HepG2 (cell line): Measurements from ENCODE around the gene SRSF11. TPM values are rescaled to one million over a fixed set of nuclear protein-coding genes. Genes with fewer than 3 reads are reported as not detected.

Experiments
- ATAC-seq: fragments of 200-7000 bp; cut with Tn5 transposase; 3 replicates; pipeline ENCODE4 v1.9.1; 2020; ENCODE audit warnings: mild to moderate bottlenecking, moderate library complexity
- BruUV-seq: library from RNA; stranded (reverse); fragments of 400-500 nt; replicated peaks from 2 replicates; lab custom pipeline; 2021; lab: Mats Ljungman, UMichigan
- CTCF ChIA-PET: fragments of 300-600 bp; formaldehyde crosslinking; extraction: SDS; loops from one replicate; lab custom pipeline; 2021; ENCODE audit warnings: low total read pairs, inconsistent platforms, low intra/inter-chr PET ratio; lab: Yijun Ruan, JAX
- POLR2A ChIA-PET: fragments of 350-600 bp; sonication (Branson Sonifier 250); formaldehyde crosslinking; loops from one replicate; lab custom pipeline; 2020; ENCODE audit warnings: antibody characterized with exemption, inconsistent platforms; lab: Yijun Ruan, JAX
- DNase-seq: peaks from one replicate; pipeline ENCODE4 v3.0.0-alpha.2; 2015; ENCODE audit warnings: low spot score
- FAIRE-seq: peaks from 3 replicates; lab custom pipeline; 2011; peaks lifted over from hg19 to GRCh38; lab: Jason Lieb, UNC
- H2AFZ ChIP-seq: one replicate; pipeline ENCODE4 v1.6.1; 2011; ENCODE audit warnings: low read length, inconsistent platforms
- H3K27ac ChIP-seq: fragments of 300-600 bp; 3 replicates; pipeline ENCODE4 v1.8.0; 2011; ENCODE audit warnings: mixed run types, mild to moderate bottlenecking, mixed read lengths, low read length, inconsistent platforms; ENCODE audit not compliant: insufficient read depth; ENCODE audit errors: extremely low read length
- H3K27me3 ChIP-seq, 2 experiments: fragments of 200-600 bp in 1 of 2; 2 replicates in 1 of 2; 3 replicates in 1 of 2; pipeline versions ENCODE4 v1.6.0 to v1.8.0; 2011; ENCODE audit warnings: low read length in 2 of 2, mild to moderate bottlenecking in 2 of 2, moderate library complexity in 2 of 2, inconsistent platforms in 1 of 2; ENCODE audit not compliant: insufficient read depth in 2 of 2, control insufficient read depth in 1 of 2
- H3K36me3 ChIP-seq, 2 experiments: fragments of 200-600 bp in 1 of 2; replicated peaks in 1 of 2; 2 replicates in 1 of 2; 3 replicates in 1 of 2; pipeline versions ENCODE4 v1.5.1 to v1.8.0; 2011; ENCODE audit warnings: low read length in 2 of 2, inconsistent platforms in 1 of 2; ENCODE audit not compliant: insufficient read depth in 2 of 2, control insufficient read depth in 1 of 2
- H3K4me1 ChIP-seq: 2 replicates; pipeline ENCODE4 v1.5.1; 2012; ENCODE audit warnings: low read length, inconsistent platforms; ENCODE audit not compliant: insufficient read depth
- H3K4me2 ChIP-seq: 2 replicates; pipeline ENCODE4 v1.6.0; 2011; ENCODE audit warnings: low read depth, low read length, inconsistent platforms
- H3K4me3 ChIP-seq, 3 experiments: fragments of 200-600 bp in 1 of 3; sonication (generic), shearing (Covaris generic) in 1 of 3; replicated peaks in 1 of 3; 2 replicates each; pipeline ENCODE4 v1.5.1; 2011 to 2016; ENCODE audit warnings: low read length in 3 of 3, inconsistent platforms in 2 of 3, low read depth in 2 of 3, mild to moderate bottlenecking in 2 of 3, control low read depth in 1 of 3, mixed read lengths in 1 of 3; ENCODE audit not compliant: insufficient read depth in 1 of 3
- H3K79me2 ChIP-seq: one replicate; pipeline ENCODE4 v1.6.1; 2011; ENCODE audit warnings: low read length, inconsistent platforms; ENCODE audit not compliant: insufficient read depth
- H3K9ac ChIP-seq: 2 replicates; pipeline ENCODE4 v1.6.0; 2011; ENCODE audit warnings: mild to moderate bottlenecking, low read depth, low read length, inconsistent platforms; ENCODE audit not compliant: insufficient read depth
- H3K9me3 ChIP-seq: 2 replicates; pipeline ENCODE4 v1.5.1; 2012; ENCODE audit warnings: mild to moderate bottlenecking, low read length
- H4K20me1 ChIP-seq: 2 replicates; pipeline ENCODE4 v1.6.0; 2011; ENCODE audit warnings: inconsistent platforms, mild to moderate bottlenecking, low read length, moderate library complexity; ENCODE audit not compliant: insufficient read depth
- ARNT ChIP-seq: fragments of 450-650 bp; IDR thresholded peaks from 2 replicates; pipeline ENCODE4 v1.6.1; 2017
- CCDC6 ChIP-seq: sonication (generic); formaldehyde crosslinking; IDR thresholded peaks from 2 replicates; pipeline ENCODE4 v1.8.1; 2022; ENCODE audit warnings: mild to moderate bottlenecking, missing genetic modification reagents, moderate library complexity
- FOXO1 ChIP-seq: sonication (generic); formaldehyde crosslinking; IDR thresholded peaks from 2 replicates; pipeline ENCODE4 v1.4.0; 2020; ENCODE audit warnings: missing genetic modification reagents
- HDAC6 ChIP-seq: fragments of 200-600 bp; sonication (generic); IDR thresholded peaks from 2 replicates; pipeline ENCODE4 v1.7.0; 2017; ENCODE audit warnings: mild to moderate bottlenecking, antibody characterized with exemption, low read length, low read depth
- HMG20A ChIP-seq: IDR thresholded peaks from 2 replicates; pipeline ENCODE4 v1.6.1; 2016; ENCODE audit warnings: borderline replicate concordance
- KDM2A ChIP-seq: sonication (generic); formaldehyde crosslinking; IDR thresholded peaks from 2 replicates; pipeline ENCODE4 v1.4.0; 2020; ENCODE audit warnings: low read depth, missing genetic modification reagents, borderline replicate concordance
- PAF1 ChIP-seq: IDR thresholded peaks from 2 replicates; pipeline ENCODE4 v1.6.1; 2016; ENCODE audit warnings: missing genetic modification reagents, missing compliant biosample characterization
- STAT6 ChIP-seq: sonication (generic); formaldehyde crosslinking; IDR thresholded peaks from 2 replicates; pipeline ENCODE4 v1.4.0; 2020; ENCODE audit warnings: missing genetic modification reagents, mild to moderate bottlenecking, borderline replicate concordance
- YEATS4 ChIP-seq: sonication (generic); formaldehyde crosslinking; IDR thresholded peaks from 2 replicates; pipeline ENCODE4 v1.4.0; 2020; ENCODE audit warnings: missing genetic modification reagents, borderline replicate concordance
- ZBTB38 ChIP-seq: sonication (generic); formaldehyde crosslinking; IDR thresholded peaks from 2 replicates; pipeline ENCODE4 v1.5.1; 2020; ENCODE audit warnings: mild to moderate bottlenecking, missing genetic modification reagents
- ZBTB39 ChIP-seq: sonication (generic); formaldehyde crosslinking; IDR thresholded peaks from 2 replicates; pipeline ENCODE4 v1.5.0; 2020; ENCODE audit warnings: missing genetic modification reagents
- ZNF296 ChIP-seq: sonication (generic); formaldehyde crosslinking; conservative IDR thresholded peaks from 2 replicates; pipeline ENCODE4 v1.5.0; 2020; ENCODE audit warnings: mild to moderate bottlenecking, missing genetic modification reagents
- ZNF646 ChIP-seq: sonication (generic); formaldehyde crosslinking; IDR thresholded peaks from 2 replicates; pipeline ENCODE4 v1.9.0; 2021; ENCODE audit warnings: mild to moderate bottlenecking, missing genetic modification reagents
- ZNF746 ChIP-seq: sonication (generic); formaldehyde crosslinking; IDR thresholded peaks from 2 replicates; pipeline ENCODE4 v1.8.0; 2022; ENCODE audit warnings: mild to moderate bottlenecking, missing genetic modification reagents
- WGBS: methylation state at CpG from one replicate; pipeline ENCODE4 v1.1.6; 2017; ENCODE audit warnings: low lambda C conversion rate; 5-methylcytosine and 5-hydroxymethylcytosine counted together
- in situ Hi-C: cut with HindIII; loops from 2 replicates; pipeline ENCODE4 v1.10.0; 2017; ENCODE audit warnings: low pct_unique_long_range_greater_than_20kb; ENCODE audit not compliant: extremely low pct_ligation_motif_present
- intact Hi-C: fragments of 100-400 bp; cut with micrococcal nuclease; formaldehyde crosslinking; loops from one replicate; pipeline ENCODE4 v1.10.0; 2022; ENCODE audit not compliant: unreplicated experiment
- polyA plus RNA-seq, 8 experiments: library from polyadenylated mRNA; depleted of rRNA in 3 of 8; stranded (reverse) in 7 of 8; unstranded in 1 of 8; fragments of >200 nt; fragmentation: Illumina TruSeq in 4 of 8; extraction: Trizol in 4 of 8; gene quantifications; 2 replicates each; pipeline versions ENCODE4 v1.2.1 to v1.2.3, GENCODE V29; 2011 to 2016; ENCODE audit warnings: low read depth in 4 of 8, missing spikeins in 1 of 8, mixed read lengths in 1 of 8; ENCODE audit not compliant: insufficient read depth in 1 of 8
- total RNA-seq, 5 experiments: library from RNA; depleted of rRNA; stranded (reverse); fragments of >200 nt; fragmentation: Illumina TruSeq; extraction: Trizol; gene quantifications; 2 replicates each; pipeline ENCODE4 v1.2.3, GENCODE V29; 2016; ENCODE audit warnings: low read depth in 1 of 5

Gene SRSF11
- total and polyA plus RNA-seq, 2 of the 13 experiments (the other 11 are each of a cell fraction or from before 2014, with no cell fraction given): 118 to 381 TPM

- H3K9me3 ChIP-seq: no peaks in the 10 kb centered on the region
- ATAC-seq (no peak), DNase-seq (no peak), FAIRE-seq (no peak)
- no peak overlapping the region for H3K9ac ChIP-seq
- H3K4me3 ChIP-seq: no peak overlapping the region
- WGBS: 94% methylated on average over 4 of the region's 4 CpGs
- POLR2A ChIA-PET: no interaction called here
- H3K36me3 ChIP-seq: peaks cover 3 to 5% of the 10 kb centered on the region in 2 experiments; a peak in 2 of 5 replicates
- no peaks in the 10 kb centered on the region for H3K27me3 ChIP-seq
- in situ Hi-C loops: no loop called here
- CTCF ChIA-PET: no interaction called here
- H3K4me2 ChIP-seq: no peak overlapping the region
- H3K4me1 ChIP-seq: no peaks in the 10 kb centered on the region
- intact Hi-C loops: no loop called here
- no peak overlapping the region for H3K27ac ChIP-seq
- no TSS peak for BruUV-seq
- H2AFZ ChIP-seq: no peak overlapping the region
- TF ChIP-seq HMG20A (no peak), FOXO1 (no peak), ZNF746 (CRISPR knock-in tag) (no peak), ARNT (no peak), STAT6 (CRISPR knock-in tag) (no peak), ZBTB39 (CRISPR knock-in tag) (no peak), HDAC6 (no peak), ZNF296 (CRISPR knock-in tag) (no peak), ZNF646 (no peak), ZBTB38 (CRISPR knock-in tag) (no peak), PAF1 (CRISPR knock-in tag) (no peak), KDM2A (CRISPR knock-in tag) (no peak), CCDC6 (no peak), YEATS4 (CRISPR knock-in tag) (no peak)
- TF ChIP-seq, all 625 proteins: peak for 0
- Histone ChIP-seq H4K20me1 (no peaks in the 10 kb centered on the region; the same call in 1 of the 2 replicates), H3K79me2 (peaks cover 87% of the 10 kb centered on the region)
Measured at GRCh38 chr1:70195342-70195741, 25.8 kb upstream of the SRSF11 start.
